ENCODE measurements around the gene FRS3.

Gene FRS3, protein sequence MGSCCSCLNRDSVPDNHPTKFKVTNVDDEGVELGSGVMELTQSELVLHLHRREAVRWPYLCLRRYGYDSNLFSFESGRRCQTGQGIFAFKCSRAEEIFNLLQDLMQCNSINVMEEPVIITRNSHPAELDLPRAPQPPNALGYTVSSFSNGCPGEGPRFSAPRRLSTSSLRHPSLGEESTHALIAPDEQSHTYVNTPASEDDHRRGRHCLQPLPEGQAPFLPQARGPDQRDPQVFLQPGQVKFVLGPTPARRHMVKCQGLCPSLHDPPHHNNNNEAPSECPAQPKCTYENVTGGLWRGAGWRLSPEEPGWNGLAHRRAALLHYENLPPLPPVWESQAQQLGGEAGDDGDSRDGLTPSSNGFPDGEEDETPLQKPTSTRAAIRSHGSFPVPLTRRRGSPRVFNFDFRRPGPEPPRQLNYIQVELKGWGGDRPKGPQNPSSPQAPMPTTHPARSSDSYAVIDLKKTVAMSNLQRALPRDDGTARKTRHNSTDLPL

DNA sequence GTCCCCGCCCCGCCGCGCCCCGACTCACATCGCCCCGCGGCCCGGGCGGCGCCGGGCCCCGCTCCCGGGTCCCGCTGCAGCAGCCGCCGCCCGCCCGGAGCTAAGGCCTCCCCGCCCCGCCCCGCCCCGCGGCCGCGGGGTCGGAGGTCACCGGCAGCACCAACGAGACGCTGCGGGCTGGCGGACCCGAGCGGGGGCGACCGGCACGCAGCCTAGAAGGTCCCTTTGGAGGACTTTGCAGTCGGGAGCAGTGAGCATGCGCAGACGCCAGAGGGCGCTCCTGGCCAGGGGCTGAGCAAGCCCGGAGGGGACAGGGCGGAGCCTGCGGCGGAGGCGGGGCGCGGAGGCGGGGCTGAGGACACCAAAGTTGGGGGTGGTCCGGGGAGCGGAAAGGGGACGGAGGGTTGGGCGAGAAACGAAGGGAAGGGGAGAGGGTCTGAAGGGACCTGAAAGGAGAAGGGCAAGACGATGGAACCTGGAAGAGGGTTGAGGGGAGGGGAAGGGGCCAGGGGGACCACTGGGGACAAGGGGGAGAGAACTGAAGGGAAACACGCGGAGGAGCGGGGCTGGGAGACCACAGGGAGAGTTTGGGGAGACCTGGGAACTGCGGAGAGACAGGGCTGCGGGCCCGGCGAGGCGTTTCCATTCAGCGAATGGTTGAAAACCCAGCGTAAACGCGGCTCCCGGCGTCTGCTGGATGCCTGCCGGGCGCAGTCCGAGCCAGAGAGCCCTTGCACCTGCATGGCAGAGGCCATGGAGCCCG is at the start of gene FRS3:
TSS of gene FRS3 (minus strand) at position 113 of the 763 bp plus-strand sequence. CDS start 2,913 bp downstream, outside the sequence.
- no peak for TF ChIP-seq Cebpa-rat (IDR thresholded peaks at IDR 0.05)
- H3K4me1 ChIP-seq = peaks cover 42 to 61% (median 51%) of the 10 kb centered on the region in 10 experiments
- no peaks in the 10 kb centered on the region for H3K9me3 ChIP-seq (replicated peaks in 1 of 11)
- H4K20me1 ChIP-seq = peaks cover 0 to 11% (median 0%) of the 10 kb centered on the region in 11 experiments; a peak in 4 of 22 replicates
- H3K27ac ChIP-seq = peak within 1 kb of the TSS; percentile 37 to 75 (median 60); a peak in 19 of 22 replicates
- H3K9ac ChIP-seq = peak within 1 kb of the TSS; percentile 73 to 84 (median 82)
- peak within 1 kb of the TSS; percentile 96 to 100 (median 98) for H3K4me2 ChIP-seq
- H3K4me3 ChIP-seq = peak within 1 kb of the TSS; percentile 67 to 79 (median 73)
- peaks cover 0 to 7% (median 0%) of the 10 kb centered on the region in 11 experiments; a peak in 3 of 22 replicates for H3K27me3 ChIP-seq
- H3K36me3 ChIP-seq = peaks cover 5 to 19% (median 12%) of the 10 kb centered on the region in 11 experiments

DNA sequence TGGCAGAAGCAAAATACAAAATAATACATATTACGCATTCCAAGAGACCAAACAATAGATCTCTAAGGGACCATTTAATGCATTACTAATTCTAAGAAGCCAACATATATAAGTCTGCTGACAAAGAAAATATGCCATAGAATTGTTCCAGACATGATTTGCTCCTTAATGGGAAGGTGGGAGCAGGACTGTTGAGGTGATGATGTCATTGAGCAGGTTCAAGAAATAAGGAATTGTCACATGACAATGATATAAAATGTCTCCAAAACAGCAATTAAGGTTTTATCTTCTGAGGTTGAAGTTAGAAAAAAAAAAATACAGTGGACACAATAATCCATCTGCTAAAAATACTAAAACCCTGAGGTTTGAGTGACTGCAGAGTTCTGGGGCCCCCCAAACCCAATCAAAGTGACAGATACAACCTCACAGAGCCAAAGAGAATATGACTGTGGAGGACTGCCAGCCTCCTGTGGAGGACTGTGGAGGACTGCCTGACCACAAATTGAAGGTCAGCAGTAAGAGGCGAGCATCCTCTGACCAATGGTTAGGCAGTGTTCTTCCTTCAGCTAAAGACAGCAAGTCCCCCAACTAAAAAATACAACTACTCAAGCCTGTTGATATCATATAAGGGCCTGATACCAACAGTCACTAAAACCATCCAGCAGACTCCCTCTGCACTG is 46.8 kb upstream of the FRS3 start:
- Histone ChIP-seq H3K9ac (no peak overlapping the region), H3K9me3 (replicated peaks in 1 of 11) (no peaks in the 10 kb centered on the region), H3K4me2 (no peak overlapping the region), H3K27me3 (no peaks in the 10 kb centered on the region), H3K36me3 (peaks cover 0 to 67% (median 26%) of the 10 kb centered on the region in 11 experiments; a peak in 14 of 22 replicates), H4K20me1 (no peaks in the 10 kb centered on the region), H3K27ac (no peak overlapping the region), H3K4me3 (no peak overlapping the region), H3K4me1 (peaks cover 0 to 16% (median 0%) of the 10 kb centered on the region in 10 experiments; a peak in 6 of 20 replicates)
- TF ChIP-seq Cebpa-rat (IDR thresholded peaks at IDR 0.05) = no peak

DNA sequence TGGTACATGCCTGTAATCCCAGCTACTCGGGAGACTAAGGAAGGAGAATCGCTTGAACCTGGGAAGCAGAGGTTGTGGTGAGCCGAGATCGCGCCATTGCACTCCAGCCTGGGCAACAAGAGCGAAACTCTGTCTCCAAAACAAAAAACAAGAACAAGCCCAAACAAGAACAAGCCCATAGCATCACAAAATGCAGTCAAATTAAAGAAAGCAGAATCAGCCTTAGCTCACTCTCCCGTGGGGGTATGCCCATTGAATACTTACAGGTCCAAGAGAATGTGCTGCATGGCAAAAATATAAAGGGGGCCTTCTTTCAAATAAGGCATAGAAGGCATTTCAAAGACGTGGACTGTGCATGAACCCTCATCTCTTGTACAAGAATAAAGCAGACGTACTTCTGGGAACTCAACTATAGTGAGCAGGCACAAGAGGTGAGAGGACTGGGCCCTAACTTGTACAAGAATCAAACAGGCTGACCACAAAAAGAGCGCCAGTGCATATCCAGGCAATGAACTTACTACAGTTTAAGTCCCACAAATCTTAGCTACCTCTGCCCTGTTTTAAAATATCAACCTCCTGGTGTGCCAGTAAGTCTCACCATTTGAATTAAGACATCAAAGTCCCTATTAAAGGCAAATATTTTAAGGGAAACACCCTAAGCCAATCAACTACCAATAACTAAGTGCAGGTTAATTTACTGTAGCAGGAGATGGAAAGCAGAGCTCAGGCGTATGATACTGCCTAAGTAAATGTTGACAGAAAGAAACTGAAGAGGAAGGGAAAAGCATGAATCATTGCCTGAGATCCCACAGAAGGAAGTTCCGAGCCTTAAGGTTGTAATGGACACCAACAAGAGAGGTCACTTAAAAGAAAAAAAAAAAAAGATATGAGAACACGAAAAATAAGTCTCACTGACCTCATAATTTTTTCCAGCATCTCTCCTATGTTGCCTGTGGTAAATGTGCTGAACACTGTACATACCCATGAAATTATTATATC is 45.2 kb upstream of the FRS3 start:
- Histone ChIP-seq H3K4me1 (peaks cover 0 to 16% (median 0%) of the 10 kb centered on the region in 10 experiments; a peak in 6 of 20 replicates), H3K4me2 (peak overlapping the region in 3 of 11 experiments; percentile 8 to 37 (median 14); a peak in 5 of 22 replicates), H3K9ac (no peak overlapping the region), H3K27ac (no peak overlapping the region), H3K4me3 (no peak overlapping the region), H4K20me1 (no peaks in the 10 kb centered on the region), H3K36me3 (peaks cover 0 to 62% (median 17%) of the 10 kb centered on the region in 11 experiments; a peak in 13 of 22 replicates), H3K27me3 (no peaks in the 10 kb centered on the region), H3K9me3 (replicated peaks in 1 of 11) (no peaks in the 10 kb centered on the region)
- no peak for TF ChIP-seq Cebpa-rat (IDR thresholded peaks at IDR 0.05)

DNA sequence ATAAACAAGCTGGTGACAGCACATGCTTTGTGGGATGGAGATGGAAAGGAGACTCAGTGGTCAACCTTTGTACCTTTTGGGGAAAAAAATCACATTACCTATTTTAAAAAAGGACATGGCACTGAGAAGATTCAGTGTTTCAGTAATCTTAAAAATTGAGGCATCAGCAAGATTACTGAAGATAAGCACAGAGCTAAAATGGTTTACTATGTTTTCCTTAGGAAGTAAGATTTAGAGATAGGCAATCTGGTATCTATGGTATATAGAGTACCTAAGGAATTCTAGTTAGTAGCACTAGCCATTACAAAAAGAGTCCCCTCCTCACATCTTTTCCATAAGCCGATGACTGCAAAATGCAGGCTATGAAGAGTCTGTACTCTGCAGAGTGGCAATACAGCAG is 43.5 kb upstream of the FRS3 start:
- Histone ChIP-seq H3K9me3 (replicated peaks in 1 of 11) (no peaks in the 10 kb centered on the region), H4K20me1 (no peaks in the 10 kb centered on the region), H3K4me1 (peaks cover 0 to 23% (median 0%) of the 10 kb centered on the region in 10 experiments; a peak in 6 of 20 replicates), H3K4me3 (no peak overlapping the region), H3K9ac (no peak overlapping the region), H3K36me3 (peaks cover 0 to 58% (median 17%) of the 10 kb centered on the region in 11 experiments; a peak in 10 of 22 replicates), H3K4me2 (no peak overlapping the region), H3K27me3 (no peaks in the 10 kb centered on the region), H3K27ac (no peak overlapping the region)
- no peak for TF ChIP-seq Cebpa-rat (IDR thresholded peaks at IDR 0.05)

DNA sequence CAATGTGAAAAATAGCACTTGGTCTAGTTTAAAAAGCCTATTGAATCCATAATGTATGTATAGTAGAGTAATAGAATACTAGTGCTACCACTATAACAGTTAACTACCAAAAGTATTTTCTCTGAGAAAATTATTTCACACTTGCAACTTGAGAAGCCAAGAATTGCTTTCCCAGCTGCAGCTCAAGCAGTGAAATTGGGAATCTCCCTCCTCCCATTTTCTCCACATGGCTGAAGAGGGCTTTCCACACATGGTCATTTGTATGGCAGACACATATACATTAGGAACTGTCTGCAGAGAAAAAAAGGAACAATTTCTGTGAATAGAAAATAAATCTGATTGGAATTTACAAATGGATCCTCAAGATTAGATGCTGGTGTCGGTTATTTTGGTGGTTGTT is 42.3 kb upstream of the FRS3 start:
- no peaks in the 10 kb centered on the region for H3K27me3 ChIP-seq
- H3K4me1 ChIP-seq = peaks cover 0 to 23% (median 0%) of the 10 kb centered on the region in 10 experiments; a peak in 6 of 20 replicates
- TF ChIP-seq Cebpa-rat (IDR thresholded peaks at IDR 0.05) = no peak
- H3K4me2 ChIP-seq = no peak overlapping the region
- H3K9me3 ChIP-seq (replicated peaks in 1 of 11) = no peaks in the 10 kb centered on the region
- no peaks in the 10 kb centered on the region for H4K20me1 ChIP-seq
- H3K36me3 ChIP-seq = peaks cover 0 to 58% (median 19%) of the 10 kb centered on the region in 11 experiments; a peak in 12 of 22 replicates
- H3K4me3 ChIP-seq = no peak overlapping the region
- H3K9ac ChIP-seq = no peak overlapping the region
- H3K27ac ChIP-seq = no peak overlapping the region

DNA sequence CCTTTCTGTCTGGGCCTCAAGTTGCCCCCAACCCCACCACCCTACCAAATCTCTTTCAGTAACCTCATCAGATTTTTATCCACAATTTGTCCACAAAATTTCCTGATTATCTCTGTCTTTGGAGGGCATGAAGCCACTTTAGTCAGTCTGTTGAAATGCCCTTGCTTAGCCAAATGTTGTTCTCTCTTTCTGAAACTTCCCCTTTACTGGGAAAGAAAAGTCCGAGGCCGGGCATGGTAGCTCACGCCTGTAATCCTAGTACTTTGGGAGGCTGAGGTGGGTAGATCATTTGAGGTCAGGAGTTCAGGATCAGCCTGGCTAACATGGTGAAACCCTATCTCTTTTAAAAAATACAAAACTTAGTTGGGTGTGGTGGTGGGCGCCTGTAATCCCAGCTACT is 41.6 kb upstream of the FRS3 start:
- Histone ChIP-seq H4K20me1 (no peaks in the 10 kb centered on the region), H3K9me3 (replicated peaks in 1 of 11) (no peaks in the 10 kb centered on the region), H3K27me3 (no peaks in the 10 kb centered on the region), H3K27ac (no peak overlapping the region), H3K4me3 (no peak overlapping the region), H3K4me2 (no peak overlapping the region), H3K4me1 (peaks cover 0 to 23% (median 0%) of the 10 kb centered on the region in 10 experiments; a peak in 6 of 20 replicates), H3K9ac (no peak overlapping the region), H3K36me3 (peaks cover 0 to 58% (median 19%) of the 10 kb centered on the region in 11 experiments; a peak in 12 of 22 replicates)
- no peak for TF ChIP-seq Cebpa-rat (IDR thresholded peaks at IDR 0.05)

DNA sequence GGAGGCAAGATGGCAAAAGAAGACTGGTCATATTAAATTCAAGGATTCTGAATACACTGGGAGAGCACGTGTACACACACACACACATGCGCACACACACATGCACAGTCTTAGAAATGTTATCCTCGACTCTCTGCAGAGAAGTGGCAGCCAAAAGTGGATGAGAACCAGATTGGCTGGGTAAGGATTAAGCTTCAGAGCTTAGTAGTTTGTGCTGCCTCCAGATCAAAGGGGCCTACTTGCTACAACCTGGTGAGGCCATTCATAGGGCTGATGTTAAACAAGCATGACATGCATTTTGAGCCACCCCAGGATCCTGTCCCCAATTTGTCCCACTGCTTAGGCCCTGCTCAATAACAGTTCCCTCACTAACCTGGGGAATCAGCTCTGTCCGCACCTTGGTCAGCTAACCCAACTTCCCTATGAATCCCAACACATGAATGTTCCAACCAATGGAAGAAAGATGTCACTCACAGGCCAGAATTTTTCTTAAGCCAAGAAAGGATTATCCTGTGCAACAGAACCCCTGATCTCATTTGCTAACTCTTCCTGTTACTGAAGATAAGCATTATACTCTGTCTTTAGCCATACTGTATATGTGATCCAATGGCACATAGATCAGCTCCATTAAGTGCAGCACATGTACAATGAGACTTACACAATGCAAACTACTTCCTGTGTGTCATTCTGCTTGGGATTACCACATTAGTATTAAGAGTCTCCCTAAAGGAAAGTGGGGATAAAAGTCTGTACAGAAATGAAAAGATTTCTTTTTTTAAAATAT is 38.8 kb upstream of the FRS3 start:
- H3K9ac ChIP-seq = no peak overlapping the region
- no peaks in the 10 kb centered on the region for H4K20me1 ChIP-seq
- no peak for TF ChIP-seq Cebpa-rat (IDR thresholded peaks at IDR 0.05)
- 0 out of 20 replicates have a peak, but pooled peaks cover 0 to 7% (median 0%) of the 10 kb centered on the region in 10 experiments for H3K4me1 ChIP-seq
- no peaks in the 10 kb centered on the region for H3K27me3 ChIP-seq
- peaks cover 0 to 56% (median 19%) of the 10 kb centered on the region in 11 experiments; a peak in 12 of 22 replicates for H3K36me3 ChIP-seq
- H3K27ac ChIP-seq = no peak overlapping the region
- H3K9me3 ChIP-seq (replicated peaks in 1 of 11) = no peaks in the 10 kb centered on the region
- no peak overlapping the region for H3K4me3 ChIP-seq
- no peak overlapping the region; a peak in 2 of 22 replicates for H3K4me2 ChIP-seq

Data from BLaER1 treated with 17β-estradiol and CSF1 and Interleukin-3, amounts not matched to agents 10 nM and 100 nM (cell line).